Liver (tissue), 9 donors: ENCODE measurements around the gene RCOR3. TPM values are rescaled to one million over a fixed set of nuclear protein-coding genes. Genes with fewer than 3 reads are reported as not detected.
"Not testable (repeated sequence)": the region's sequence is repeated elsewhere in the genome, so short reads cannot be mapped to it uniquely, and the experiment has no call there.

ENCODE experiments used
- DNase-seq: peaks from one replicate; pipeline ENCODE4 v3.0.0-alpha.2; 2017; ENCODE audit warnings: low spot score
- H3K27ac ChIP-seq, 2 donors: one replicate each; pipeline ENCODE4 v1.7.0; 2013; ENCODE audit warnings: inconsistent platforms in 2 of 2, low read length in 2 of 2, control low read depth in 1 of 2, low read depth in 1 of 2, mild to moderate bottlenecking in 1 of 2
- H3K27me3 ChIP-seq, 4 donors: one replicate each; pipeline versions ENCODE4 v1.6.1 to v1.7.0; 2013; ENCODE audit warnings: low read length in 3 of 4, inconsistent platforms in 1 of 4, mild to moderate bottlenecking in 1 of 4, moderate library complexity in 1 of 4; ENCODE audit not compliant: control insufficient read depth in 4 of 4, insufficient read depth in 4 of 4
- H3K36me3 ChIP-seq, 4 donors: one replicate each; pipeline versions ENCODE4 v1.6.1 to v1.7.0; 2013; ENCODE audit warnings: low read length in 3 of 4, mild to moderate bottlenecking in 3 of 4, low read depth in 1 of 4, moderate library complexity in 1 of 4; ENCODE audit not compliant: control insufficient read depth in 4 of 4, insufficient read depth in 3 of 4
- H3K4me1 ChIP-seq, 4 donors: one replicate each; pipeline versions ENCODE4 v1.6.1 to v1.7.0; 2013; ENCODE audit warnings: low read length in 3 of 4, mild to moderate bottlenecking in 3 of 4, moderate library complexity in 1 of 4; ENCODE audit not compliant: control insufficient read depth in 4 of 4, insufficient read depth in 4 of 4
- H3K4me3 ChIP-seq, 3 donors: one replicate each; pipeline versions ENCODE4 v1.6.1 to v1.7.0; 2013; ENCODE audit warnings: low read length in 3 of 3, control low read depth in 1 of 3, low read depth in 1 of 3, mild to moderate bottlenecking in 1 of 3
- H3K9ac ChIP-seq, 2 donors: one replicate each; pipeline ENCODE4 v1.7.0; 2013; ENCODE audit warnings: low read length in 2 of 2, mild to moderate bottlenecking in 2 of 2, moderate library complexity in 2 of 2, control low read depth in 1 of 2, low read depth in 1 of 2
- H3K9me3 ChIP-seq, 4 donors: one replicate each; pipeline versions ENCODE4 v1.6.1 to v1.7.0; 2013; ENCODE audit warnings: low read length in 3 of 4; ENCODE audit not compliant: control insufficient read depth in 4 of 4
- ATF3 ChIP-seq: IDR thresholded peaks from 2 replicates; pipeline ENCODE4 v1.6.1; 2016; ENCODE audit warnings: antibody characterized with exemption
- EGR1 ChIP-seq, 2 donors: IDR thresholded peaks; 2 replicates each; pipeline ENCODE4 v1.6.1; 2016 to 2018; ENCODE audit warnings: antibody characterized with exemption in 2 of 2, low read depth in 2 of 2
- FOXA1 ChIP-seq: IDR thresholded peaks from 2 replicates; pipeline ENCODE4 v1.6.1; 2016; ENCODE audit warnings: antibody characterized with exemption
- FOXA2 ChIP-seq: IDR thresholded peaks from 2 replicates; pipeline ENCODE4 v1.6.1; 2016; ENCODE audit warnings: antibody characterized with exemption
- GABPA ChIP-seq, 2 donors: IDR thresholded peaks in 1 of 2; conservative IDR thresholded peaks in 1 of 2; 2 replicates each; pipeline ENCODE4 v1.6.1; 2016; ENCODE audit warnings: antibody characterized with exemption in 2 of 2, mild to moderate bottlenecking in 1 of 2, moderate library complexity in 1 of 2
- HNF4A ChIP-seq, 2 donors: conservative IDR thresholded peaks; 2 replicates each; pipeline ENCODE4 v1.6.1; 2016; ENCODE audit warnings: antibody characterized with exemption in 2 of 2, mild to moderate bottlenecking in 2 of 2
- JUND ChIP-seq, 2 donors: IDR thresholded peaks; 2 replicates each; pipeline ENCODE4 v1.6.1; 2016; ENCODE audit warnings: antibody characterized with exemption in 2 of 2
- MAX ChIP-seq: IDR thresholded peaks from 2 replicates; pipeline ENCODE4 v1.6.1; 2016; ENCODE audit warnings: antibody characterized with exemption
- NR2F2 ChIP-seq: IDR thresholded peaks from 2 replicates; pipeline ENCODE4 v1.6.1; 2016; ENCODE audit warnings: antibody characterized with exemption
- RAD21 ChIP-seq, 2 donors: IDR thresholded peaks; 2 replicates each; pipeline ENCODE4 v1.6.1; 2016; ENCODE audit warnings: antibody characterized with exemption in 2 of 2, mild to moderate bottlenecking in 2 of 2
- REST ChIP-seq: IDR thresholded peaks from 2 replicates; pipeline ENCODE4 v1.6.1; 2016; ENCODE audit warnings: antibody characterized with exemption, mild to moderate bottlenecking
- RXRA ChIP-seq, 2 donors: IDR thresholded peaks; 2 replicates each; pipeline ENCODE4 v1.6.1; 2017 to 2018; ENCODE audit warnings: antibody characterized with exemption in 2 of 2, mild to moderate bottlenecking in 1 of 2
- SP1 ChIP-seq: IDR thresholded peaks from 2 replicates; pipeline ENCODE4 v1.6.1; 2018; ENCODE audit warnings: antibody characterized with exemption, mild to moderate bottlenecking
- TAF1 ChIP-seq: conservative IDR thresholded peaks from 2 replicates; pipeline ENCODE4 v1.6.1; 2016; ENCODE audit warnings: antibody characterized with exemption, mild to moderate bottlenecking
- YY1 ChIP-seq: IDR thresholded peaks from 2 replicates; pipeline ENCODE4 v1.6.1; 2016; ENCODE audit warnings: antibody characterized with exemption, mild to moderate bottlenecking
- ZBTB33 ChIP-seq: IDR thresholded peaks from 2 replicates; pipeline ENCODE4 v1.6.1; 2016; ENCODE audit warnings: antibody characterized with exemption
- WGBS: extraction: QIAGEN DNeasy Blood & Tissue Kit; methylation state at CpG from one replicate; pipeline ENCODE4 v1.1.7; 2013; 5-methylcytosine and 5-hydroxymethylcytosine counted together
- polyA plus RNA-seq, 2 donors: library from polyadenylated mRNA; stranded (reverse) in 1 of 2; unstranded in 1 of 2; fragments of 200-250 nt in 1 of 2; fragments of >200 nt in 1 of 2; fragmentation: Nextera tagmentation in 1 of 2; extraction: Ambion mirVana in 1 of 2; gene quantifications; one replicate each; pipeline versions ENCODE4 v1.2.1 to v1.2.3, GENCODE V29; 2013 to 2015
- total RNA-seq, 2 donors: library from RNA; depleted of rRNA; stranded (reverse); fragments of >200 nt; gene quantifications; one replicate each; pipeline ENCODE4 v1.2.3, GENCODE V29; 2014
- donor health status: healthy.
- donor health status: healthy.
- donor health status: healthy.
- donor health status: healthy.
- donor health status: healthy.

RCOR3 gene
- total and polyA plus RNA-seq, 4 donors: 7.8 to 20.2 (median 13.4) TPM

GRCh38 chr1:211349741-211350140 lies 90.6 kb downstream of the RCOR3 start:
- Histone ChIP-seq H3K36me3 (no peaks in the 10 kb centered on the region), H3K27ac (no peak overlapping the region), H3K9ac (no peak overlapping the region), H3K9me3 (no peaks in the 10 kb centered on the region), H3K27me3 (no peaks in the 10 kb centered on the region), H3K4me3 (no peak overlapping the region), H3K4me1 (no peaks in the 10 kb centered on the region)
- DNase-seq: no peak
- 88% methylated on average over 2 of the region's 2 CpGs for WGBS
- TF ChIP-seq JUND (IDR thresholded peaks at IDR 0.05) (no peak), HNF4A (conservative IDR thresholded peaks at IDR 0.05) (no peak), EGR1 (IDR thresholded peaks at IDR 0.05; ENCODE audit: low read depth in 2 of 2) (no peak), TAF1 (no peak), GABPA (IDR thresholded peaks at IDR 0.05 in 1 of 2, conservative IDR thresholded peaks at IDR 0.05 in 1 of 2) (no peak), RAD21 (IDR thresholded peaks at IDR 0.05) (no peak), FOXA2 (no peak), NR2F2 (no peak), ATF3 (no peak), YY1 (no peak), REST (no peak), RXRA (IDR thresholded peaks at IDR 0.05) (no peak), ZBTB33 (no peak), FOXA1 (no peak), MAX (no peak), SP1 (no peak)

GRCh38 chr1:211352055-211352454 lies 92.9 kb downstream of the RCOR3 start:
- not testable (repeated sequence) for H3K4me1 ChIP-seq, H3K9ac ChIP-seq, H3K27ac ChIP-seq, H3K9me3 ChIP-seq, H3K27me3 ChIP-seq, DNase-seq, H3K4me3 ChIP-seq, H3K36me3 ChIP-seq
- WGBS: 94% methylated on average over 3 of the region's 3 CpGs
